IMR-90 (cell line): ENCODE results near the gene PSMD11.

Experiments
- CEBPB ChIP-seq: IDR thresholded peaks from 2 replicates; pipeline ENCODE4 v1.6.1; 2012; ENCODE audit warnings: low read depth, low read length, improper control_type of control experiment
- CHD1 ChIP-seq: IDR thresholded peaks from 2 replicates; pipeline ENCODE4 v1.6.1; 2012; ENCODE audit warnings: low read depth, low read length, improper control_type of control experiment
- CTCF ChIP-seq: conservative IDR thresholded peaks from 2 replicates; pipeline ENCODE4 v1.5.1; 2012; ENCODE audit warnings: mild to moderate bottlenecking, low read depth, low read length, improper control_type of control experiment
- POLR2A ChIP-seq: IDR thresholded peaks from 2 replicates; pipeline ENCODE4 v1.6.1; 2012; ENCODE audit warnings: mild to moderate bottlenecking, low read depth, low read length
- USF2 ChIP-seq: fragments of 150-350 bp; IDR thresholded peaks from 2 replicates; pipeline ENCODE4 v1.6.1; 2017; ENCODE audit warnings: mild to moderate bottlenecking, antibody characterized with exemption, low read length, low read depth

GRCh38 chr17:32486701-32487472 lies 42.6 kb downstream of the PSMD11 start, which contains the start of gene CDK5R1:
- no peak for TF ChIP-seq CEBPB
- TF ChIP-seq CTCF, result no peak
- no peak for TF ChIP-seq POLR2A
- no peak for TF ChIP-seq USF2
- no peak for TF ChIP-seq CHD1
